GM21390 (cell line): ENCODE measurements around the gene MLXIPL.
"Not testable (repeated sequence)": the region's sequence is repeated elsewhere in the genome, so short reads cannot be mapped to it uniquely, and the experiment has no call there.

Experiments used
- ATAC-seq: cut with Tn5 transposase; IDR thresholded peaks from one replicate; pipeline ENCODE4 v1.9.1; 2021; ENCODE audit not compliant: unreplicated experiment

The MLXIPL gene

GRCh38 chr7:73581006-73581405, 43.3 kb downstream of the MLXIPL start:
- ATAC-seq, result not testable (repeated sequence)

GRCh38 chr7:73578342-73579128, 45.8 kb downstream of the MLXIPL start, which contains the start of gene TBL2:
TBL2 (minus strand) TSS chr7:73578579; CDS start chr7:73578549, 30 bp downstream.
- peak; percentile 86 for ATAC-seq

GRCh38 chr7:73577627-73578341, 46.5 kb downstream of the MLXIPL start:
- ATAC-seq, result no peak

- no peak for ATAC-seq
Measured at GRCh38 chr7:73573791-73574190, 50.5 kb downstream of the MLXIPL start.

- ATAC-seq, result no peak
Measured at GRCh38 chr7:73573276-73573675, 51.0 kb downstream of the MLXIPL start.

GRCh38 chr7:73572767-73573186, 51.5 kb downstream of the MLXIPL start:
- ATAC-seq, result no peak

- ATAC-seq, result no peak
Measured at GRCh38 chr7:73570977-73571376, 53.3 kb downstream of the MLXIPL start.

GRCh38 chr7:73570521-73570920, 53.8 kb downstream of the MLXIPL start:
- ATAC-seq, result no peak

- ATAC-seq, result no peak
Measured at GRCh38 chr7:73569042-73569608, 55.2 kb downstream of the MLXIPL start.

- ATAC-seq, result no peak
Measured at GRCh38 chr7:73567846-73568685, 56.3 kb downstream of the MLXIPL start.

- no peak for ATAC-seq
Measured at GRCh38 chr7:73567140-73567539, 57.2 kb downstream of the MLXIPL start.

- ATAC-seq, result not testable (repeated sequence)
Measured at GRCh38 chr7:73566431-73566830, 57.9 kb downstream of the MLXIPL start.

- ATAC-seq, result no peak
Measured at GRCh38 chr7:73565675-73566340, 58.5 kb downstream of the MLXIPL start.

GRCh38 chr7:73560109-73560835, 64.0 kb downstream of the MLXIPL start:
- no peak for ATAC-seq

GRCh38 chr7:73557397-73558257, 66.7 kb downstream of the MLXIPL start, which contains the start of gene BCL7B:
BCL7B (minus strand) TSS chr7:73557690; CDS start chr7:73557578, 112 bp downstream.
- peak; percentile 45 for ATAC-seq

GRCh38 chr7:73557108-73557396, 67.3 kb downstream of the MLXIPL start:
- peak; percentile 81 for ATAC-seq

GRCh38 chr7:73556208-73557107, 67.9 kb downstream of the MLXIPL start:
- ATAC-seq, result no peak
